Neural cell (in vitro differentiated cells): ENCODE measurements around the gene MS4A3. TPM values are rescaled to one million over a fixed set of nuclear protein-coding genes. Genes with fewer than 3 reads are reported as not detected.

Experiments used
- H2AFZ ChIP-seq: fragments of 200-600, 300-800 bp; sonication (generic), shearing (Covaris generic); 2 replicates; pipeline ENCODE4 v1.6.0; 2014; ENCODE audit warnings: low read depth, mild to moderate bottlenecking, antibody characterized with exemption, low read length, moderate library complexity
- H3F3A ChIP-seq: fragments of 200-600 bp; shearing (Covaris generic); 2 replicates; pipeline ENCODE4 v1.6.1; 2016; ENCODE audit warnings: mild to moderate bottlenecking, moderate library complexity, mixed read lengths, antibody characterized with exemption, low read length; ENCODE audit not compliant: insufficient read depth, poor library complexity, severe bottlenecking
- H3K27ac ChIP-seq: fragments of 200-600, 300-800 bp; sonication (generic), shearing (Covaris generic); 2 replicates; pipeline ENCODE4 v1.5.1; 2014; ENCODE audit warnings: mild to moderate bottlenecking, low read length, moderate library complexity
- H3K27me3 ChIP-seq: fragments of 300-800, 200-600 bp; sonication (generic), shearing (Covaris generic); 2 replicates; pipeline ENCODE4 v1.6.0; 2014; ENCODE audit warnings: mild to moderate bottlenecking, low read depth, low read length, moderate library complexity; ENCODE audit not compliant: insufficient read depth
- H3K36me3 ChIP-seq: fragments of 300-800, 200-600 bp; sonication (generic), shearing (Covaris generic); 2 replicates; pipeline ENCODE4 v1.5.1; 2014; ENCODE audit warnings: mild to moderate bottlenecking, antibody characterized with exemption, low read length, moderate library complexity; ENCODE audit not compliant: insufficient read depth
- H3K4me2 ChIP-seq: fragments of 300-800, 200-600 bp; sonication (generic), shearing (Covaris generic); 2 replicates; pipeline ENCODE4 v1.6.0; 2014; ENCODE audit warnings: mild to moderate bottlenecking, low read length
- H3K4me3 ChIP-seq: fragments of 300-800, 200-600 bp; sonication (generic), shearing (Covaris generic); 2 replicates; pipeline ENCODE4 v1.5.1; 2014; ENCODE audit warnings: mild to moderate bottlenecking, low read length, moderate library complexity
- H3K79me2 ChIP-seq: fragments of 200-600 bp; shearing (Covaris generic); replicated peaks from 2 replicates; pipeline ENCODE4 v1.6.0; 2014; ENCODE audit warnings: mild to moderate bottlenecking, low read length, moderate library complexity; ENCODE audit not compliant: insufficient read depth
- H3K9ac ChIP-seq: fragments of 300-800, 200-600 bp; sonication (generic), shearing (Covaris generic); 2 replicates; pipeline ENCODE4 v1.6.1; 2016; ENCODE audit warnings: mild to moderate bottlenecking, low read length, mixed read lengths
- H3K9me2 ChIP-seq: fragments of 200-600 bp; shearing (Covaris generic); 2 replicates; pipeline ENCODE4 v1.6.1; 2016; ENCODE audit warnings: mild to moderate bottlenecking, low read length, mixed read lengths; ENCODE audit not compliant: insufficient read depth
- H3K9me3 ChIP-seq: fragments of 200-600, 300-800 bp; sonication (generic), shearing (Covaris generic); 2 replicates; pipeline ENCODE4 v1.6.1; 2016; ENCODE audit warnings: mild to moderate bottlenecking, mixed run types, low read length, moderate library complexity, mixed read lengths
- H4K20me1 ChIP-seq: fragments of 200-600 bp; shearing (Covaris generic); 2 replicates; pipeline ENCODE4 v1.6.1; 2016; ENCODE audit warnings: mild to moderate bottlenecking, mixed run types; ENCODE audit not compliant: insufficient read depth
- EP300 ChIP-seq: fragments of 450-650 bp; conservative IDR thresholded peaks from 2 replicates; pipeline ENCODE4 v1.6.1; 2014; ENCODE audit warnings: antibody characterized with exemption, mild to moderate bottlenecking, moderate library complexity; ENCODE audit not compliant: poor library complexity, severe bottlenecking
- EZH2 ChIP-seq: fragments of 200-600, 300-800 bp; shearing (Covaris generic), sonication (generic); IDR thresholded peaks from 2 replicates; pipeline ENCODE4 v1.6.1; 2014; ENCODE audit warnings: antibody characterized with exemption, low read length, borderline replicate concordance, mild to moderate bottlenecking; ENCODE audit not compliant: insufficient read depth, poor library complexity, severe bottlenecking
- MXI1 ChIP-seq: fragments of 450-650 bp; conservative IDR thresholded peaks from 2 replicates; pipeline ENCODE4 v1.6.1; 2014; ENCODE audit warnings: antibody characterized with exemption, mild to moderate bottlenecking; ENCODE audit not compliant: poor library complexity, severe bottlenecking
- POLR2AphosphoS5 ChIP-seq: IDR thresholded peaks from 2 replicates; pipeline ENCODE4 v1.6.1; 2012
- RAD21 ChIP-seq: fragments of 450-650 bp; conservative IDR thresholded peaks from 2 replicates; pipeline ENCODE4 v1.6.1; 2014; ENCODE audit warnings: antibody characterized with exemption, mild to moderate bottlenecking, moderate library complexity
- SMC3 ChIP-seq: fragments of 450-650 bp; conservative IDR thresholded peaks from 2 replicates; pipeline ENCODE4 v1.6.1; 2014; ENCODE audit warnings: antibody characterized with exemption, mild to moderate bottlenecking, moderate library complexity; ENCODE audit not compliant: poor library complexity
- TAF1 ChIP-seq: IDR thresholded peaks from 2 replicates; pipeline ENCODE4 v1.6.1; 2012; ENCODE audit warnings: low read depth
- polyA minus RNA-seq: library from RNA; depleted of rRNA, polyadenylated mRNA; stranded (reverse); fragments of >200 nt; gene quantifications from 2 replicates; pipeline ENCODE4 v1.2.3, GENCODE V29; 2014
- polyA plus RNA-seq: library from polyadenylated mRNA; depleted of rRNA; stranded (reverse); fragments of >200 nt; gene quantifications from 2 replicates; pipeline ENCODE4 v1.2.3, GENCODE V29; 2014
- TF ChIP-seq, protein P1 (sequence below): fragments of 450-650 bp; IDR thresholded peaks from 2 replicates; pipeline ENCODE4 v1.5.1; 2014; ENCODE audit warnings: antibody characterized with exemption, mild to moderate bottlenecking, moderate library complexity; ENCODE audit not compliant: poor library complexity, severe bottlenecking
- TF ChIP-seq, protein P2 (sequence below): IDR thresholded peaks from 2 replicates; pipeline ENCODE4 v1.6.1; 2012; ENCODE audit warnings: borderline replicate concordance

Gene MS4A3, protein sequence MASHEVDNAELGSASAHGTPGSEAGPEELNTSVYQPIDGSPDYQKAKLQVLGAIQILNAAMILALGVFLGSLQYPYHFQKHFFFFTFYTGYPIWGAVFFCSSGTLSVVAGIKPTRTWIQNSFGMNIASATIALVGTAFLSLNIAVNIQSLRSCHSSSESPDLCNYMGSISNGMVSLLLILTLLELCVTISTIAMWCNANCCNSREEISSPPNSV
- polyA plus RNA-seq (not detected in 2 replicates), polyA minus RNA-seq (not detected in 2 replicates)

DNA sequence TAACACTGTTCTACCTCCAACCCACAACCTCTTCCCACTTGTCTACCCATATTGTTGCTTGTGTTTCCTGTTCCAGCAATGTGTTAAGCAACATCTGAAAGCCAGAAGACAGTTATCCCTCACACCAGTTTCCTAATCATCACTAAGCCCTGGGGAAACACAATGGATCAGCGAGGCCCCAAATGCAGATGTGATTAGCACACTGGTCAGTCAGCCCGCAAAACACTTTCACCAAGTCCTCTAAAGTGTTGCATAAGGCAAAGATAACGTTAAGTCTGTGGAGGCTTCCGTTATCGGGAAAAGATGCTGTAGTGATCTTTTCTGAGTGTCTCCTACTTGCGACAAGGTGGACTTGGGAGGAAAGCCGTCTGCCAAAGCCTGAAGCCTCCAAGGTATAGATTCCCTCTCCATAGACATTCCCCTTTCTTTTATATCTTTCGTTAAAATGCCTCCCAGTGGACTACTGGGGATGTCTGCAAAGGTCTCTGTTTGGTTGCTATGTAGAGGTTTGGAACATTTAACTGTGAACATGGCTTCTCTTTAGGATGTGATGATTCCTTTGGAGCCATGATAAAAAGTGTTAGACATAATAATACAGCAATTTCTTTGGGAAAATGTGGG lies at the start of gene MS4A3:
MS4A3 (plus strand) TSS at position 317 of the 621 bp plus-strand sequence. CDS start 4,496 bp downstream, outside the sequence.
- Histone ChIP-seq H3K27me3 (no peaks in the 10 kb centered on the region), H3K9me3 (no peaks in the 10 kb centered on the region), H3K79me2 (no peaks in the 10 kb centered on the region), H3K27ac (no peak within 1 kb of the TSS), H2AFZ (no peak within 1 kb of the TSS), H3K4me2 (no peak within 1 kb of the TSS), H3K9me2 (no peaks in the 10 kb centered on the region), H3F3A (no peaks in the 10 kb centered on the region), H3K9ac (no peak within 1 kb of the TSS), H4K20me1 (no peaks in the 10 kb centered on the region), H3K4me3 (no peak within 1 kb of the TSS), H3K36me3 (no peaks in the 10 kb centered on the region)
- TF ChIP-seq, protein P1, sequence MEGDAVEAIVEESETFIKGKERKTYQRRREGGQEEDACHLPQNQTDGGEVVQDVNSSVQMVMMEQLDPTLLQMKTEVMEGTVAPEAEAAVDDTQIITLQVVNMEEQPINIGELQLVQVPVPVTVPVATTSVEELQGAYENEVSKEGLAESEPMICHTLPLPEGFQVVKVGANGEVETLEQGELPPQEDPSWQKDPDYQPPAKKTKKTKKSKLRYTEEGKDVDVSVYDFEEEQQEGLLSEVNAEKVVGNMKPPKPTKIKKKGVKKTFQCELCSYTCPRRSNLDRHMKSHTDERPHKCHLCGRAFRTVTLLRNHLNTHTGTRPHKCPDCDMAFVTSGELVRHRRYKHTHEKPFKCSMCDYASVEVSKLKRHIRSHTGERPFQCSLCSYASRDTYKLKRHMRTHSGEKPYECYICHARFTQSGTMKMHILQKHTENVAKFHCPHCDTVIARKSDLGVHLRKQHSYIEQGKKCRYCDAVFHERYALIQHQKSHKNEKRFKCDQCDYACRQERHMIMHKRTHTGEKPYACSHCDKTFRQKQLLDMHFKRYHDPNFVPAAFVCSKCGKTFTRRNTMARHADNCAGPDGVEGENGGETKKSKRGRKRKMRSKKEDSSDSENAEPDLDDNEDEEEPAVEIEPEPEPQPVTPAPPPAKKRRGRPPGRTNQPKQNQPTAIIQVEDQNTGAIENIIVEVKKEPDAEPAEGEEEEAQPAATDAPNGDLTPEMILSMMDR = no peak
- TF ChIP-seq RAD21 = no peak
- TF ChIP-seq POLR2AphosphoS5 = no peak
- TF ChIP-seq TAF1 = no peak
- TF ChIP-seq, protein P2, sequence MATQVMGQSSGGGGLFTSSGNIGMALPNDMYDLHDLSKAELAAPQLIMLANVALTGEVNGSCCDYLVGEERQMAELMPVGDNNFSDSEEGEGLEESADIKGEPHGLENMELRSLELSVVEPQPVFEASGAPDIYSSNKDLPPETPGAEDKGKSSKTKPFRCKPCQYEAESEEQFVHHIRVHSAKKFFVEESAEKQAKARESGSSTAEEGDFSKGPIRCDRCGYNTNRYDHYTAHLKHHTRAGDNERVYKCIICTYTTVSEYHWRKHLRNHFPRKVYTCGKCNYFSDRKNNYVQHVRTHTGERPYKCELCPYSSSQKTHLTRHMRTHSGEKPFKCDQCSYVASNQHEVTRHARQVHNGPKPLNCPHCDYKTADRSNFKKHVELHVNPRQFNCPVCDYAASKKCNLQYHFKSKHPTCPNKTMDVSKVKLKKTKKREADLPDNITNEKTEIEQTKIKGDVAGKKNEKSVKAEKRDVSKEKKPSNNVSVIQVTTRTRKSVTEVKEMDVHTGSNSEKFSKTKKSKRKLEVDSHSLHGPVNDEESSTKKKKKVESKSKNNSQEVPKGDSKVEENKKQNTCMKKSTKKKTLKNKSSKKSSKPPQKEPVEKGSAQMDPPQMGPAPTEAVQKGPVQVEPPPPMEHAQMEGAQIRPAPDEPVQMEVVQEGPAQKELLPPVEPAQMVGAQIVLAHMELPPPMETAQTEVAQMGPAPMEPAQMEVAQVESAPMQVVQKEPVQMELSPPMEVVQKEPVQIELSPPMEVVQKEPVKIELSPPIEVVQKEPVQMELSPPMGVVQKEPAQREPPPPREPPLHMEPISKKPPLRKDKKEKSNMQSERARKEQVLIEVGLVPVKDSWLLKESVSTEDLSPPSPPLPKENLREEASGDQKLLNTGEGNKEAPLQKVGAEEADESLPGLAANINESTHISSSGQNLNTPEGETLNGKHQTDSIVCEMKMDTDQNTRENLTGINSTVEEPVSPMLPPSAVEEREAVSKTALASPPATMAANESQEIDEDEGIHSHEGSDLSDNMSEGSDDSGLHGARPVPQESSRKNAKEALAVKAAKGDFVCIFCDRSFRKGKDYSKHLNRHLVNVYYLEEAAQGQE = no peak
- no peak for TF ChIP-seq SMC3
- TF ChIP-seq EP300 = no peak
- TF ChIP-seq EZH2 = no peak
- TF ChIP-seq MXI1 = no peak

DNA sequence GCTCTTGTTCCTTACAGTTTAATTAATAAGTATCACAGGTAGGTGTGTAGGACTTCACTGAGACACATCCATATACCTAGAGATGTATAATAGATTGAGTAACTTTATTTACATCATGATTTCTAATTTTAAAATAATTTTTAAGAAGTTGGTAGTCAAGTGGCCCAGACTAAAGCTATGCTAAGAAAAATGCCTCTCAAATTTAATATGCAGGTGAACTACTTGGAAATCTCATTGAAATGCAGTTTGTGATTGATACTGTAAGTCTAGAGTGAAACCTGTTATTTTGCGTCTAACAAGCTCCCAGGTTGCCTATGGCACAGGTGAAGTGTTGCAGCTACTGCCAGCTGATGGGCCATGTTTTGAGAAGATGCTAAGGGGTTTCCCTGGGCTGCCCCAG lies 39.6 kb upstream of the MS4A3 start, which contains the start of gene OOSP4B:
OOSP4B (plus strand) TSS at position 301 of the 400 bp plus-strand sequence.
- H3K4me3 ChIP-seq = no peak within 1 kb of the TSS
- TF ChIP-seq, protein P1 = no peak
- TF ChIP-seq EZH2 = no peak
- TF ChIP-seq SMC3 = no peak
- no peak for TF ChIP-seq TAF1
- TF ChIP-seq RAD21 = no peak
- TF ChIP-seq, protein P2 = no peak
- no peak for TF ChIP-seq EP300
- no peak for TF ChIP-seq MXI1
- H3K79me2 ChIP-seq = no peaks in the 10 kb centered on the region
- no peaks in the 10 kb centered on the region for H4K20me1 ChIP-seq
- H3F3A ChIP-seq = no peaks in the 10 kb centered on the region
- H3K9me3 ChIP-seq = no peaks in the 10 kb centered on the region
- no peak within 1 kb of the TSS for H3K27ac ChIP-seq
- no peaks in the 10 kb centered on the region for H3K27me3 ChIP-seq
- H3K9ac ChIP-seq = no peak within 1 kb of the TSS
- H2AFZ ChIP-seq = no peak within 1 kb of the TSS
- no peaks in the 10 kb centered on the region for H3K9me2 ChIP-seq
- H3K4me2 ChIP-seq = no peak within 1 kb of the TSS
- H3K36me3 ChIP-seq = no peaks in the 10 kb centered on the region
